ENCODE results near the gene HPCAL1.

The HPCAL1 gene

GRCh38 chr2:10269291-10269690 lies 33.4 kb upstream of the HPCAL1 start:
- no peak for DNase-seq (ENCODE audit: extremely low read depth in 1 of 2, low read depth in 1 of 2)

GRCh38 chr2:10269711-10270610 lies 32.7 kb upstream of the HPCAL1 start:
- DNase-seq (ENCODE audit: extremely low read depth in 1 of 2, low read depth in 1 of 2), result no peak

GRCh38 chr2:10271509-10271908 lies 31.2 kb upstream of the HPCAL1 start:
- no peak for DNase-seq (ENCODE audit: extremely low read depth in 1 of 2, low read depth in 1 of 2)

- no peak for DNase-seq (ENCODE audit: extremely low read depth in 1 of 2, low read depth in 1 of 2)
Measured at GRCh38 chr2:10271946-10272345, 30.8 kb upstream of the HPCAL1 start.

GRCh38 chr2:10272464-10272863 lies 30.2 kb upstream of the HPCAL1 start:
- no peak for DNase-seq (ENCODE audit: extremely low read depth in 1 of 2, low read depth in 1 of 2)

GRCh38 chr2:10273215-10274175 lies 29.2 kb upstream of the HPCAL1 start:
- no peak for DNase-seq (ENCODE audit: extremely low read depth in 1 of 2, low read depth in 1 of 2)

- no peak for DNase-seq (ENCODE audit: extremely low read depth in 1 of 2, low read depth in 1 of 2)
Measured at GRCh38 chr2:10274376-10274775, 28.3 kb upstream of the HPCAL1 start.

- DNase-seq (ENCODE audit: extremely low read depth in 1 of 2, low read depth in 1 of 2), result no peak
Measured at GRCh38 chr2:10274983-10275802, 27.5 kb upstream of the HPCAL1 start.

- no peak for DNase-seq (ENCODE audit: extremely low read depth in 1 of 2, low read depth in 1 of 2)
Measured at GRCh38 chr2:10276481-10277292, 26.0 kb upstream of the HPCAL1 start.

GRCh38 chr2:10277293-10278028 lies 25.2 kb upstream of the HPCAL1 start:
- no peak for DNase-seq (ENCODE audit: extremely low read depth in 1 of 2, low read depth in 1 of 2)

- DNase-seq (ENCODE audit: extremely low read depth in 1 of 2, low read depth in 1 of 2), result peak in 1 of 2 donors; percentile 25
Measured at GRCh38 chr2:10278029-10278762, 24.5 kb upstream of the HPCAL1 start.

GRCh38 chr2:10278763-10279471 lies 23.8 kb upstream of the HPCAL1 start:
- no peak for DNase-seq (ENCODE audit: extremely low read depth in 1 of 2, low read depth in 1 of 2)

- DNase-seq (ENCODE audit: extremely low read depth in 1 of 2, low read depth in 1 of 2), result no peak
Measured at GRCh38 chr2:10279472-10279870, 23.2 kb upstream of the HPCAL1 start.

GRCh38 chr2:10279946-10280463 lies 22.7 kb upstream of the HPCAL1 start:
- no peak for DNase-seq (ENCODE audit: extremely low read depth in 1 of 2, low read depth in 1 of 2)

GRCh38 chr2:10281891-10282290 lies 20.8 kb upstream of the HPCAL1 start:
- no peak for DNase-seq (ENCODE audit: extremely low read depth in 1 of 2, low read depth in 1 of 2)

- DNase-seq (ENCODE audit: extremely low read depth in 1 of 2, low read depth in 1 of 2), result no peak
Measured at GRCh38 chr2:10282611-10283105, 20.0 kb upstream of the HPCAL1 start.
